Ovary (tissue), 9 donors: ENCODE data around the gene RNASET2. TPM values are rescaled to one million over a fixed set of nuclear protein-coding genes. Genes with fewer than 3 reads are reported as not detected.

Source experiments
- DNase-seq, 5 donors: peaks; one replicate each; pipeline ENCODE4 v3.0.0-alpha.2; 2019 to 2020
- H3K27ac ChIP-seq, 2 donors: fragments of 200-600 bp; one replicate each; pipeline versions ENCODE4 v1.5.1 to v1.8.0; 2019 to 2022
- H3K27me3 ChIP-seq: fragments of 200-600 bp; one replicate; pipeline ENCODE4 v1.8.0; 2022
- H3K36me3 ChIP-seq: fragments of 200-600 bp; sonication (generic); one replicate; pipeline ENCODE4 v1.5.1; 2019
- H3K4me1 ChIP-seq: one replicate; pipeline ENCODE4 v1.8.1; 2013; ENCODE audit warnings: mild to moderate bottlenecking, moderate library complexity; ENCODE audit not compliant: insufficient read depth
- H3K4me3 ChIP-seq: fragments of 200-600 bp; sonication (generic); one replicate; pipeline ENCODE4 v1.5.1; 2017
- H3K9me3 ChIP-seq, 2 donors: fragments of 200-600 bp in 1 of 2; sonication (generic) in 1 of 2; one replicate each; pipeline versions ENCODE4 v1.5.1 to v1.8.1; 2013 to 2019; ENCODE audit warnings: mild to moderate bottlenecking in 1 of 2, moderate library complexity in 1 of 2
- EP300 ChIP-seq: sonication (generic); formaldehyde crosslinking; IDR thresholded peaks from one replicate; pipeline ENCODE4 v1.6.1; 2017; ENCODE audit warnings: antibody characterized with exemption
- POLR2A ChIP-seq: fragments of 450-650 bp; IDR thresholded peaks from one replicate; pipeline ENCODE4 v1.6.1; 2017; ENCODE audit warnings: antibody characterized with exemption, mild to moderate bottlenecking, moderate library complexity
- WGBS, 3 donors: extraction: QIAGEN DNeasy Blood & Tissue Kit in 1 of 3; methylation state at CpG; one replicate each; pipeline versions ENCODE4 v1.1.5 to v1.1.7; 2013 to 2017; 5-methylcytosine and 5-hydroxymethylcytosine counted together
- intact Hi-C, 4 donors: fragments of 100-400 bp; cut with DNase I; formaldehyde crosslinking; loops; one replicate each; pipeline versions ENCODE4 v1.11.0 to v1.15.1; 2022 to 2023
- polyA plus RNA-seq, 2 donors: library from polyadenylated mRNA; stranded (reverse); fragments of 200-250 nt in 1 of 2; fragments of 350-450 nt in 1 of 2; fragmentation: Illumina TruSeq in 1 of 2; extraction: RNeasy Lipid Tissue Mini Kit (QIAGEN cat#74804) in 1 of 2; gene quantifications; one replicate each; pipeline ENCODE4 v1.2.3, GENCODE V29; 2013 to 2014
- total RNA-seq, 7 donors: library from RNA; depleted of rRNA in 2 of 7; stranded (reverse); fragments of >200 nt in 2 of 7; fragmentation: NEBNext Ultra II Directional in 3 of 7; extraction: Animal tissue kit (Norgen Biotek cat#: 25700) in 3 of 7; gene quantifications; one replicate each; pipeline versions ENCODE4 v1.1.0 to v1.2.4, GENCODE V29; 2016 to 2023
- TF ChIP-seq, protein P1 (sequence below), 3 donors: fragments of 450-650 bp in 2 of 3; fragments of 200-600 bp in 1 of 3; IDR thresholded peaks; one replicate each; pipeline versions ENCODE4 v1.5.1 to v1.8.0; 2016 to 2022; ENCODE audit warnings: antibody characterized with exemption in 3 of 3, mild to moderate bottlenecking in 1 of 3
- donor health status: DM: no; HTN: no; CAD: no; lungs with moderate emphysema.
- donor health status: DM: no; HTN: no; CAD: no.
- donor health status: Bipolar disorder and iron deficiency.
- donor health status: DM: yes; HTN: yes; CAD: no.
- donor health status: DM: no; HTN: no; CAD: no.
- donor health status: DM: yes; HTN: yes; CAD: no.

The RNASET2 gene
- total and polyA plus RNA-seq, 9 donors, result 34.8 to 211 (median 56.0) TPM

DNA sequence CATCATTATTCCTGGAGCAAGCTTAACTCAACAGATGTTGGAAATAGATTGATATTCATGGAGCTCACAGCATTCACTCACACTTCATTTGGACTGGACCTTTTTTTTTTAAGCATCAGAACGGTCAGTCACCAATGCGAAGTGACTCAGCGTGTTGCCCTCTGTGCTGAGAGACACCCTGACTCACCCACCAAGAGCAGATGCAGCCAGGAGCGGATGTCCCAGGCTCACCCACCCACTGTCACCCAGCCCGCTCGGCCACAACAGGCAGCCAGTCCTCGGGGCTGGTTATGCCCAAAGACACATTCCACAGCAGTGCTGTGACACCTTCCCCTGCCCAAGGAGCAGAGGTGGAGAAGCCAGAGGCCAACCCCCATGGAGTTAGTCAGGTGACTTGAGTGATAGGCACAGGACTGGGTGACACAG, 15.7 kb downstream of the RNASET2 start:
- no peak for TF ChIP-seq EP300
- no peak for TF ChIP-seq POLR2A
- TF ChIP-seq, protein P1, sequence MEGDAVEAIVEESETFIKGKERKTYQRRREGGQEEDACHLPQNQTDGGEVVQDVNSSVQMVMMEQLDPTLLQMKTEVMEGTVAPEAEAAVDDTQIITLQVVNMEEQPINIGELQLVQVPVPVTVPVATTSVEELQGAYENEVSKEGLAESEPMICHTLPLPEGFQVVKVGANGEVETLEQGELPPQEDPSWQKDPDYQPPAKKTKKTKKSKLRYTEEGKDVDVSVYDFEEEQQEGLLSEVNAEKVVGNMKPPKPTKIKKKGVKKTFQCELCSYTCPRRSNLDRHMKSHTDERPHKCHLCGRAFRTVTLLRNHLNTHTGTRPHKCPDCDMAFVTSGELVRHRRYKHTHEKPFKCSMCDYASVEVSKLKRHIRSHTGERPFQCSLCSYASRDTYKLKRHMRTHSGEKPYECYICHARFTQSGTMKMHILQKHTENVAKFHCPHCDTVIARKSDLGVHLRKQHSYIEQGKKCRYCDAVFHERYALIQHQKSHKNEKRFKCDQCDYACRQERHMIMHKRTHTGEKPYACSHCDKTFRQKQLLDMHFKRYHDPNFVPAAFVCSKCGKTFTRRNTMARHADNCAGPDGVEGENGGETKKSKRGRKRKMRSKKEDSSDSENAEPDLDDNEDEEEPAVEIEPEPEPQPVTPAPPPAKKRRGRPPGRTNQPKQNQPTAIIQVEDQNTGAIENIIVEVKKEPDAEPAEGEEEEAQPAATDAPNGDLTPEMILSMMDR (IDR thresholded peaks at IDR 0.05), result no peak
- Histone ChIP-seq H3K27me3 (no peaks in the 10 kb centered on the region), H3K36me3 (no peaks in the 10 kb centered on the region), H3K4me1 (no peaks in the 10 kb centered on the region), H3K27ac (no peak overlapping the region), H3K9me3 (no peaks in the 10 kb centered on the region), H3K4me3 (no peak overlapping the region)
- DNase-seq, result no peak
- WGBS, 3 donors, result 87 to 90% (median 90%) methylated on average over 7 of the region's 7 CpGs
- intact Hi-C loops, result no loop called here

DNA sequence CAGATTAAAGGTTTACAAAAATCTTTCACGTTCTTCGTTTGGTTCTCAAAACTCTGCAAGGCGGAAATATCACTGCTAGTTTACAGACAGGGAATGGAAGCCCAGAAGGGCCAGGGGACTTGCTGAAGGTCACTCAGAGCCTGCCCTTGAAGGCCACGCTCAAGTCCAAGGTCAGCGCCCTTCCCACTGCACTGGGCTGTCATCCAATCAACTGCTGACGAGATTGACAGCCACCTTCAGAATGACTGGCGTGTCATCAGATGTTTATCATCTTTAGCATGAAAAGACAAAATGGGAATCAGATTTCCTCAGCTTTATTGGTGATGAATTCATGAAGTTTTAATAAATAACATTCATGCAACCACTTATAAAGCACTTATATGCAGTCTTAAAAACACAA, 16.5 kb downstream of the RNASET2 start:
- Histone ChIP-seq H3K27me3 (no peaks in the 10 kb centered on the region), H3K4me3 (no peak overlapping the region), H3K36me3 (no peaks in the 10 kb centered on the region), H3K27ac (no peak overlapping the region), H3K9me3 (no peaks in the 10 kb centered on the region), H3K4me1 (no peaks in the 10 kb centered on the region)
- TF ChIP-seq POLR2A (no peak), EP300 (no peak)
- TF ChIP-seq, protein P1 (IDR thresholded peaks at IDR 0.05), result no peak
- intact Hi-C loops, result no loop called here
- DNase-seq, result no peak
- 74 to 82% (median 78%) methylated on average over 7 of the region's 7 CpGs for WGBS, 3 donors

DNA sequence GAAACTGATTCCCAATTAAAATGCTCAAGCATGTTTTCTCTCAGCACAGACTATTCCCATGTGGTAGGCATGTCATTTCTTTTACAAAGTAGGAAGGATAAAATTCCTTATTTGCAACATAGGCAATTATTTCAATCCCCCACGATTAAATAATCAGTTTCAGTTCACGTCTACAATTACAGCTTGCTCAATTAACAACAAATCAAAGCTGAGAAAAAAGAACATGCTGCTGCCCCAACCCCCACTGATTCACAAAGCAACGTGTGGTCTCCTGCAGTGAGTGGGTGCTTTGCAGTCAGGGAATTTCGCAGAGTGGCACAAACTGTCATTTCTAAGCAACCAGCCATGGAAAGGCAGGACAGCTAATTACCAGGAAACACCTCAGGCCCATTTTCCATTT, 17.0 kb downstream of the RNASET2 start:
- no peaks in the 10 kb centered on the region for H3K4me1 ChIP-seq
- no peaks in the 10 kb centered on the region for H3K27me3 ChIP-seq
- H3K9me3 ChIP-seq, result no peaks in the 10 kb centered on the region
- no peak overlapping the region for H3K4me3 ChIP-seq
- 75 to 81% (median 78%) methylated on average over 4 of the region's 4 CpGs for WGBS, 3 donors
- no peak overlapping the region for H3K27ac ChIP-seq
- intact Hi-C loops, result no loop called here
- no peaks in the 10 kb centered on the region for H3K36me3 ChIP-seq
- DNase-seq, result no peak
- TF ChIP-seq, protein P1 (IDR thresholded peaks at IDR 0.05), result no peak
- TF ChIP-seq EP300 (no peak), POLR2A (no peak)

DNA sequence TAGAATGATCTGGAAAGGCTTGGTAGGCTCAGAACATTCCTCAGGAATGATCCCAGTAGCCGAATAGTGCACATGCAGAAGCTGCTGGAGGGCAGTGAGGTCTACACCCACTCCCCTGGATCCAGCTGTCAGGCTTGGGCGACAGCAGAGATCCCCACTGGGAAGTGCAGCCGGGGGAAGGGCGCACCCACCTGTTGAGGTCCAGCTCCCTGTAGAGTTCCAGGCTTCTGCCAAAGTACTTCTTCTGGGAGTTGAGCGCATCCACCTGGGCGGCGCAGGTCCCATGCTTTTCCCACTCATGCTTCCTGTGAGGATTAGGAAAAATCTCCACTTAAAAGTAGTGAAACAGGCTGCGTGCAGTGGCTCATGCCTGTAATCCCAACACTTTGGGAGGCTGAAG, 17.6 kb downstream of the RNASET2 start:
- TF ChIP-seq EP300 (no peak), POLR2A (no peak)
- TF ChIP-seq, protein P1 (IDR thresholded peaks at IDR 0.05), result no peak
- Histone ChIP-seq H3K4me3 (no peak overlapping the region), H3K4me1 (no peaks in the 10 kb centered on the region), H3K27me3 (no peaks in the 10 kb centered on the region), H3K27ac (no peak overlapping the region), H3K9me3 (no peaks in the 10 kb centered on the region), H3K36me3 (no peaks in the 10 kb centered on the region)
- no peak for DNase-seq
- WGBS, 3 donors, result 94 to 97% (median 96%) methylated on average over 8 of the region's 8 CpGs
- intact Hi-C loops, result no loop called here

DNA sequence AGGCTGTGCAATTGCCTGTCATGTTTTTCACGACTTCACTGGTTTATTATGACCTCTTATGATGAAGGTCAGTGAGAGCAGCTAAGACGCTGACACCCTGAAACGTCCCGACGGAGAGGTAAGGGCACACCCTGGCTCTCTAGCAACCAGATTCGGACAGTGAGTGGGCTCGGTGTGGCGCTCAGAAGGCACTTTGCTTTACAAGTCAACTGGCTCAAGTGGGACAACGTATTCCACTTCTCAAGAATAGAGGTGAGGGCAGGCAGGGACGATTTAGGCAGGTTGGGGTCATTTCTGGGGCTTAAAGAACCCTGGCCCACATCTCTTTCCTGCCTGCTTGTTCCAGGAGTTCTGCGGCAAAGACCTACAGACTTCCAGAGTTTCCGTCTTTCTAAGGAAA, 18.2 kb downstream of the RNASET2 start:
- intact Hi-C loops, result no loop called here
- no peaks in the 10 kb centered on the region for H3K4me1 ChIP-seq
- H3K9me3 ChIP-seq, result no peaks in the 10 kb centered on the region
- no peak overlapping the region for H3K4me3 ChIP-seq
- 89 to 94% (median 91%) methylated on average over 11 to 12 of the region's 12 CpGs for WGBS, 3 donors
- H3K27me3 ChIP-seq, result no peaks in the 10 kb centered on the region
- TF ChIP-seq POLR2A, result no peak
- TF ChIP-seq, protein P1 (IDR thresholded peaks at IDR 0.05), result no peak
- no peak overlapping the region for H3K27ac ChIP-seq
- no peaks in the 10 kb centered on the region for H3K36me3 ChIP-seq
- DNase-seq, result no peak
